GM19035 (cell line): ENCODE data around the gene GDPD3.
"Not testable (repeated sequence)": the region's sequence is repeated elsewhere in the genome, so short reads cannot be mapped to it uniquely, and the experiment has no call there.

Source experiments
- ATAC-seq: cut with Tn5 transposase; IDR thresholded peaks from one replicate; pipeline ENCODE4 v1.9.1; 2021; ENCODE audit not compliant: unreplicated experiment

GDPD3 gene

GRCh38 chr16:30124985-30125379 is 11.6 kb upstream of the GDPD3 start:
- no peak for ATAC-seq

GRCh38 chr16:30122604-30123160 is 9.3 kb upstream of the GDPD3 start:
- no peak for ATAC-seq

GRCh38 chr16:30121741-30122571 is 8.6 kb upstream of the GDPD3 start:
- ATAC-seq, result no peak

GRCh38 chr16:30120340-30121105 is 7.2 kb upstream of the GDPD3 start:
- no peak for ATAC-seq

GRCh38 chr16:30119428-30119827 is 6.1 kb upstream of the GDPD3 start:
- ATAC-seq, result no peak

- ATAC-seq, result no peak
These were observed 4.4 kb upstream of the GDPD3 start for GRCh38 chr16:30117768-30118167.

GRCh38 chr16:30116291-30117207 is 3.2 kb upstream of the GDPD3 start:
- ATAC-seq, result no peak

- ATAC-seq, result no peak
These were observed 1.9 kb upstream of the GDPD3 start for GRCh38 chr16:30115238-30115637.

- not testable (repeated sequence) for ATAC-seq
These were observed 1.5 kb upstream of the GDPD3 start for GRCh38 chr16:30114833-30115232.

GRCh38 chr16:30114411-30114810 is 1.1 kb upstream of the GDPD3 start:
- ATAC-seq, result no peak

GRCh38 chr16:30113711-30114333 is 485 bp upstream of the GDPD3 start:
- ATAC-seq, result no peak

GRCh38 chr16:30112197-30113030 is 923 bp downstream of the GDPD3 start:
- no peak for ATAC-seq

GRCh38 chr16:30110661-30111060 is 2.7 kb downstream of the GDPD3 start:
- ATAC-seq, result no peak

GRCh38 chr16:30108059-30108850 is 5.1 kb downstream of the GDPD3 start:
- no peak for ATAC-seq

GRCh38 chr16:30104492-30104891 is 8.8 kb downstream of the GDPD3 start:
- ATAC-seq, result no peak

GRCh38 chr16:30104090-30104489 is 9.2 kb downstream of the GDPD3 start:
- ATAC-seq, result no peak

- ATAC-seq, result no peak
These were observed 16.3 kb downstream of the GDPD3 start for GRCh38 chr16:30096862-30097563.
